Measurements from ENCODE around the gene GRID2. TPM values are rescaled to one million over a fixed set of nuclear protein-coding genes. Genes with fewer than 3 reads are reported as not detected.

The GRID2 gene
- total RNA-seq, 2 donors from 2014 or later, result 0.28 TPM; not detected in 1

GRCh38 chr4:93313197-93313596 lies 1009.4 kb downstream of the GRID2 start:
- ATAC-seq (ENCODE audit: insufficient number of reproducible peaks, low FRiP score, low read depth) (no peak), DNase-seq (ENCODE audit: low spot score) (no peak)
- Histone ChIP-seq H3K4me3 (no peak overlapping the region), H3K27me3 (replicated peaks; ENCODE audit: insufficient read depth) (no peaks in the 10 kb centered on the region), H3K36me3 (no peaks in the 10 kb centered on the region), H3K9me3 (no peaks in the 10 kb centered on the region), H3K27ac (no peak overlapping the region), H3K4me1 (ENCODE audit: control insufficient read depth in 1 of 2, low read depth in 2 of 2) (no peaks in the 10 kb centered on the region)
- no peak for TF ChIP-seq CTCF (IDR thresholded peaks at IDR 0.05)

GRCh38 chr4:93317057-93317456 lies 1013.3 kb downstream of the GRID2 start:
- Histone ChIP-seq H3K27me3 (replicated peaks; ENCODE audit: insufficient read depth) (no peaks in the 10 kb centered on the region), H3K27ac (no peak overlapping the region), H3K4me3 (no peak overlapping the region), H3K4me1 (ENCODE audit: control insufficient read depth in 1 of 2, low read depth in 2 of 2) (no peaks in the 10 kb centered on the region), H3K36me3 (no peaks in the 10 kb centered on the region), H3K9me3 (no peaks in the 10 kb centered on the region)
- TF ChIP-seq CTCF (IDR thresholded peaks at IDR 0.05), result no peak
- DNase-seq (ENCODE audit: low spot score), result no peak
- no peak for ATAC-seq (ENCODE audit: insufficient number of reproducible peaks, low FRiP score, low read depth)

GRCh38 chr4:93317561-93317960 lies 1013.8 kb downstream of the GRID2 start:
- no peak for TF ChIP-seq CTCF (IDR thresholded peaks at IDR 0.05)
- H3K9me3 ChIP-seq, result no peaks in the 10 kb centered on the region
- H3K4me1 ChIP-seq (ENCODE audit: control insufficient read depth in 1 of 2, low read depth in 2 of 2), result no peaks in the 10 kb centered on the region
- DNase-seq (ENCODE audit: low spot score), result no peak
- H3K36me3 ChIP-seq, result no peaks in the 10 kb centered on the region
- H3K27ac ChIP-seq, result no peak overlapping the region
- ATAC-seq (ENCODE audit: insufficient number of reproducible peaks, low FRiP score, low read depth), result no peak
- no peak overlapping the region for H3K4me3 ChIP-seq
- H3K27me3 ChIP-seq (replicated peaks; ENCODE audit: insufficient read depth), result no peaks in the 10 kb centered on the region

DNA sequence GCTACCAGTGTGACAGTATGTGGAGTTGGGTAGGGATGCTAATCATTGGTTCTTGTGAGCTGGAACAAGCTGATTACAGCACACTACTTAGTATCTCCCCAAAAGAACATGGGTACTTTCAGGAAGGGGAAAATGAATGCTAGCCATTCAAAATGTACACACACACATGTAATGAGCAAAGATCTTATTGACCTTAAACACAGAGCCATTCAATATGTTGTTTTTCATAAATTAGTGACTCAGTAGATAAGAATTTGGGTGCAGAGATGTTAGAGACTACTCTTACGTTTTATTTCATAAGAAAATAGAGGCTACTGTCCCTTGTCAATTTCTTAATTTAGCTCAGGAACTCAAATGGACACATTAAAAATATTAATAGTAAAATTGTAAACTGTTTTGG lies 1015.3 kb downstream of the GRID2 start:
- Histone ChIP-seq H3K4me1 (ENCODE audit: control insufficient read depth in 1 of 2, low read depth in 2 of 2) (no peaks in the 10 kb centered on the region), H3K4me3 (no peak overlapping the region), H3K27ac (no peak overlapping the region), H3K36me3 (no peaks in the 10 kb centered on the region), H3K9me3 (no peaks in the 10 kb centered on the region), H3K27me3 (replicated peaks; ENCODE audit: insufficient read depth) (no peaks in the 10 kb centered on the region)
- DNase-seq (ENCODE audit: low spot score), result no peak
- ATAC-seq (ENCODE audit: insufficient number of reproducible peaks, low FRiP score, low read depth), result no peak
- TF ChIP-seq CTCF (IDR thresholded peaks at IDR 0.05), result no peak

DNA sequence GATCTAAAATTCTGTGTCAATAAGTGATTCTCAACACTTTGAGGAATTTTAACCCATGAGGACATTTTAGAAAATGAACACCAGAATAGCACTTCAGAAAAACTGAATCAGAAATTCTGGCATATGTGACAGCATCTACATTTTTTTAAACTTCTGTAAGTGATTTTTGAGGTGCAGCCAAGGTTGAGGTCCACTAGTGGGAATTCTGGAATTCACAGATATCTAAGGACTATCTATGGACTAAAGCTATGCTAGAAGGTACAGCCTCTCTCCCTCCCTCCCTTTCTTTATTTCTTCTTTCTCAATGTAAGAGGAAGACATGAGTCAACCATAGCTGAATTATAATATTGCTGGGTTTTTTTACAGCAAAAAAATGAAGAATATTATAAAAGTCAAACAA lies 1016.6 kb downstream of the GRID2 start:
- H3K27me3 ChIP-seq (replicated peaks; ENCODE audit: insufficient read depth), result no peaks in the 10 kb centered on the region
- H3K27ac ChIP-seq, result no peak overlapping the region
- no peaks in the 10 kb centered on the region for H3K4me1 ChIP-seq (ENCODE audit: control insufficient read depth in 1 of 2, low read depth in 2 of 2)
- no peak for TF ChIP-seq CTCF (IDR thresholded peaks at IDR 0.05)
- H3K4me3 ChIP-seq, result no peak overlapping the region
- no peaks in the 10 kb centered on the region for H3K9me3 ChIP-seq
- H3K36me3 ChIP-seq, result no peaks in the 10 kb centered on the region
- DNase-seq (ENCODE audit: low spot score) (no peak), ATAC-seq (ENCODE audit: insufficient number of reproducible peaks, low FRiP score, low read depth) (no peak)

Measured in thoracic aorta (tissue), 2 donors.